ENCODE measurements around the gene GRK5.

The GRK5 gene

DNA sequence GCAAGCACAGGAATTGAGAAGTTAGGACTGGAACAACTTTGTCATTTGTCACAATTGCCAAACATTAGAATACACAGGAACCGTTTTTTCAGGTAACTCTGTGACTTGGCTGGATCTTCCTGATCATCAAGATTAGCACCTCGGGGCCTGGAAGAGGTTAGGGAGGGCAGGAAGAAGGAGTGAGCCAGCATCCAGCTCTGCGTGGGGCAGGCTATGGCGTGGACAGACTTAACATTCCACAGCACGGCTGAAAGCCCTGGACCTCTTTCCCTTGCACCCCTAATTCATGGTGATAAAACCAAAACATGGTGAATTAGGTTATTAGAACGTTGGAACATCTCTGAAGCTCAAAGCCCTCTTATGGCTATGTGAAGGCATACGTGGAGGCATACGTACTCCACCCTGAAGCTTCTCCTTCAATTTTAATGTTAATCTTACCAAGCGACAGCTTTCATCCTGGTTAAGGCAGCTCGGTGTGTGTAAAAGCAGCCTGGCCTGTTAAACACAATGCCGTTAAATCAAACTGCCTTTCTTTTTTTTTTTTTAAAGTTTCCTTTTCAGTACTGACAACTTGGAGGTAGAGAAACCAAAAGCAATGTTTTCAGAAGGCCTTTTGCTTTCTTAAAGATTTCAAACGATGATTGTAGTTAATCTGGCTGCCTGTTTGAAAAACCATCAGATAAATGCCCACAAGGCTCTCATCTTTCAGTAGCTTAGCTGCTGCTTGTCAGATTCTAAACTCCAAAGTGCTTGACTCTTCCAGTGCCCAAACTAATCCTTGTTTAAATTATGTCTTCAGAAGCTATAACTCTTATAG lies 4.5 kb downstream of the GRK5 start:
- CTCF ChIA-PET: interaction anchor here (1.7 kb wide), 1 partner anchor 12 kb away, joined by 3 read pairs; no protein-coding TSS in a partner anchor
- TF ChIP-seq TARDBP (IDR thresholded peaks at IDR 0.05) (no peak), SUZ12 (IDR thresholded peaks at IDR 0.05) (no peak), ELF4 (IDR thresholded peaks at IDR 0.05) (no peak), CTBP1 (IDR thresholded peaks at IDR 0.05; ENCODE audit: borderline replicate concordance) (no peak), FOXA1 (IDR thresholded peaks at IDR 0.05) (no peak), BHLHE40 (IDR thresholded peaks at IDR 0.05; ENCODE audit: borderline replicate concordance) (no peak), ARNT (IDR thresholded peaks at IDR 0.05) (no peak), L3MBTL2 (conservative IDR thresholded peaks at IDR 0.05) (no peak), LEF1 (IDR thresholded peaks at IDR 0.05; ENCODE audit: borderline replicate concordance) (no peak), ZNF384 (IDR thresholded peaks at IDR 0.05) (no peak), FOXM1 (IDR thresholded peaks at IDR 0.05; ENCODE audit: borderline replicate concordance) (no peak), FOXK2 (IDR thresholded peaks at IDR 0.05) (no peak), HDGF (IDR thresholded peaks at IDR 0.05; ENCODE audit: borderline replicate concordance) (no peak), SP1 (IDR thresholded peaks at IDR 0.05) (no peak), NFRKB (IDR thresholded peaks at IDR 0.05) (no peak)
- TF ChIP-seq, protein P1, sequence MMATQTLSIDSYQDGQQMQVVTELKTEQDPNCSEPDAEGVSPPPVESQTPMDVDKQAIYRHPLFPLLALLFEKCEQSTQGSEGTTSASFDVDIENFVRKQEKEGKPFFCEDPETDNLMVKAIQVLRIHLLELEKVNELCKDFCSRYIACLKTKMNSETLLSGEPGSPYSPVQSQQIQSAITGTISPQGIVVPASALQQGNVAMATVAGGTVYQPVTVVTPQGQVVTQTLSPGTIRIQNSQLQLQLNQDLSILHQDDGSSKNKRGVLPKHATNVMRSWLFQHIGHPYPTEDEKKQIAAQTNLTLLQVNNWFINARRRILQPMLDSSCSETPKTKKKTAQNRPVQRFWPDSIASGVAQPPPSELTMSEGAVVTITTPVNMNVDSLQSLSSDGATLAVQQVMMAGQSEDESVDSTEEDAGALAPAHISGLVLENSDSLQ (IDR thresholded peaks at IDR 0.05): no peak
- DNase-seq (ENCODE audit: extremely low spot score): no peak
- POLR2A ChIA-PET: interaction anchor here (0.8 kb wide), 1 partner anchor 164 kb away, joined by 3 read pairs; no protein-coding TSS in a partner anchor

DNA sequence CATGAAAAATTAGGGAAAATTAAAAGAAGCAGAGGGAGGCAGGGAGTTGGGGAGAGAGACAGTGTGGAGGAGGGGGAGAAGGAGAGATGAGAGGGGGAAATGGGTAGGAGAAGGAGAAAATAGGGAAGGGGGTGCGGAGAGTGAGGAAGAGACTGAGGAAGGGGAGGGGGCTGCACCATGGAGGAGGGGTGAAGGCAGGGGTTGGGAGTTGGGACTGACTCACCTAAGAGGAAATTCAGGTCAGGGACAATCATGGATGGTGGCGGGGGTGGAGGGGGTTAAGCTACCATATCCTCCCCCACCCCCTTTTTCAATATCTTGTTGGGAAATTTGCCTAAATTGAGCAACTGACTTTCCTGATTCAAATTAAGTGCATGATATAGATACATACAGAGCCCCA lies 8.0 kb downstream of the GRK5 start:
- DNase-seq (ENCODE audit: extremely low spot score): no peak
- POLR2A ChIA-PET: interaction anchor here (0.6 kb wide), 1 partner anchor 327 kb away, joined by 3 read pairs; the partner anchor contains the start of gene RGS10
- TF ChIP-seq LEF1 (IDR thresholded peaks at IDR 0.05; ENCODE audit: borderline replicate concordance): no peak
- TF ChIP-seq ZNF384 (IDR thresholded peaks at IDR 0.05): no peak
- TF ChIP-seq FOXM1 (IDR thresholded peaks at IDR 0.05; ENCODE audit: borderline replicate concordance): no peak
- TF ChIP-seq SUZ12 (IDR thresholded peaks at IDR 0.05): no peak
- CTCF ChIA-PET: no interaction called here

DNA sequence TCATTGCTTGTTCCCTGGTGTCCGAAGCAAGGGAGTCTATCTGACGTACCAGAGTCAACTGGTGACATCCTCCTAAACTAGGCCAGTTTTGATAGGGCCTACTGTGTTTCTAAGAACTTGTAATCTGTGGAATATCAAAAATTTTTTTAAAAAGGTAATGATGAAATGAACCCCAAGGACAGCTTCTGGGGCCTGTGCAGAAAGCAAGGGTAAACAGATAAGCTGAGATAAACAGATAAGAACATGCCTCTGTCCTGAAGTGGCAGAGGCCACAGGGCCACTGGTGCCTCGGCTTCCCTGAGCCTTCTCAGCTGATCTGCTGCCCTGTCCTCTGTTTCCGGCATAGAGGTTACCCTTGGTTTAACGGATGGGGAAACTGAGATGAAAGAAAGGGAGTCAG lies 8.8 kb downstream of the GRK5 start:
- TF ChIP-seq BHLHE40 (IDR thresholded peaks at IDR 0.05; ENCODE audit: borderline replicate concordance) (no peak), SP1 (IDR thresholded peaks at IDR 0.05) (no peak), CTBP1 (IDR thresholded peaks at IDR 0.05; ENCODE audit: borderline replicate concordance) (no peak), SUZ12 (IDR thresholded peaks at IDR 0.05) (no peak), TARDBP (IDR thresholded peaks at IDR 0.05) (no peak), HDGF (IDR thresholded peaks at IDR 0.05; ENCODE audit: borderline replicate concordance) (no peak), FOXA1 (IDR thresholded peaks at IDR 0.05) (no peak), ARNT (IDR thresholded peaks at IDR 0.05) (no peak), ELF4 (IDR thresholded peaks at IDR 0.05) (no peak), L3MBTL2 (conservative IDR thresholded peaks at IDR 0.05) (no peak), ZNF384 (IDR thresholded peaks at IDR 0.05) (no peak), FOXM1 (IDR thresholded peaks at IDR 0.05; ENCODE audit: borderline replicate concordance) (no peak), LEF1 (IDR thresholded peaks at IDR 0.05; ENCODE audit: borderline replicate concordance) (no peak), NFRKB (IDR thresholded peaks at IDR 0.05) (no peak), FOXK2 (IDR thresholded peaks at IDR 0.05) (no peak)
- TF ChIP-seq, protein P1 (IDR thresholded peaks at IDR 0.05): no peak
- DNase-seq (ENCODE audit: extremely low spot score): no peak
- CTCF ChIA-PET: no interaction called here
- POLR2A ChIA-PET: no interaction called here

DNA sequence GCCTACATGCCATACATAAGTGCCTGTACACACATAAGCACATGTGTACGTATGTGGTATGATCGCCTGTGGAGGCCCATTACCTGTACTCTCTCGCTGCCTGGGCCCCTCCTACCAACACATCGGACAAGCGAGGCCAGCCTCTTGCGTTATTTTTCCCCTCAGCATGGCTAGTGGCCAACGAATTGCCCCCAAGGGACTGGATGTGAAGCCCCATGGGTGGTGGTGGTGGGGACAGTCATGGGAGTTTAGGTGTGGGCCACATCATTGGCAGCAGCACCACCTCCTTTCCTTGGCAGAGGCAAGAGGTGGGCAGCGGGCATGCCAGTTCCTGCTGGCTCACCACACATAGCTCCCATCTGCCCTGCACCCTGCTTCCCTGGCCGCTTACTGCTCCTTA lies 10.0 kb downstream of the GRK5 start:
- TF ChIP-seq, protein P1 (IDR thresholded peaks at IDR 0.05): no peak
- TF ChIP-seq FOXM1 (IDR thresholded peaks at IDR 0.05; ENCODE audit: borderline replicate concordance) (no peak), L3MBTL2 (conservative IDR thresholded peaks at IDR 0.05) (no peak), FOXK2 (IDR thresholded peaks at IDR 0.05) (no peak), CTBP1 (IDR thresholded peaks at IDR 0.05; ENCODE audit: borderline replicate concordance) (no peak), ELF4 (IDR thresholded peaks at IDR 0.05) (no peak), HDGF (IDR thresholded peaks at IDR 0.05; ENCODE audit: borderline replicate concordance) (no peak), LEF1 (IDR thresholded peaks at IDR 0.05; ENCODE audit: borderline replicate concordance) (no peak), ZNF384 (IDR thresholded peaks at IDR 0.05) (no peak), BHLHE40 (IDR thresholded peaks at IDR 0.05; ENCODE audit: borderline replicate concordance) (no peak), SUZ12 (IDR thresholded peaks at IDR 0.05) (no peak), SP1 (IDR thresholded peaks at IDR 0.05) (no peak), ARNT (IDR thresholded peaks at IDR 0.05) (no peak), NFRKB (IDR thresholded peaks at IDR 0.05) (no peak), TARDBP (IDR thresholded peaks at IDR 0.05) (no peak)
- ChIA-PET POLR2A (no interaction called here), CTCF (interaction anchor here (1.6 kb wide), 1 partner anchor 18 kb away, joined by 4 read pairs; no protein-coding TSS in a partner anchor)
- DNase-seq (ENCODE audit: extremely low spot score): no peak

DNA sequence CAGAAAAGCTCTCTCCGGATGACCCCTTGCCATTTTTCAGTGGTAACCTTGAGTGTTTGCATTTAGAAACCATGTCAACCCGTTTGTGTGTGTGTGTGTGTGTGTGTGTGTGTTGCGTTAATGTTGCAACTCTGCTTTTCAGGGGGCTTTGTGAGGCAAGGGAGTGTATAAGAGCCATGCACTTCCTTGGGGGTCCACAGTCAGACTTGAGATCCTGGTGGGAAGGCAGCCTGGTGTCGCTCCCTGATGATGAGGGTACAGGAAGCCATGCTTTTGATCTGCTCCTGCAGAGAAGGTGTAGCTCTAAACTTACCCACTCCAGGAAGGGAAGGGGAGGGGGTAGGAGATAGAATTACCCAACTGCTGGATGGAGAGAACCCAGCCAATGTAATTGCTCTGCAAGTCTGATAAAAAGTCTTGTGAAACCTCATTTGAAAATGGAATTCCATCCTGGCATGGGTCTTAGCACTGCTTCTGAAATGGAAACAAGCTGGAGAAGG lies 10.7 kb downstream of the GRK5 start:
- TF ChIP-seq BHLHE40 (IDR thresholded peaks at IDR 0.05; ENCODE audit: borderline replicate concordance) (no peak), HDGF (IDR thresholded peaks at IDR 0.05; ENCODE audit: borderline replicate concordance) (no peak), TARDBP (IDR thresholded peaks at IDR 0.05) (no peak), ARNT (IDR thresholded peaks at IDR 0.05) (no peak), SP1 (IDR thresholded peaks at IDR 0.05) (no peak), CTBP1 (IDR thresholded peaks at IDR 0.05; ENCODE audit: borderline replicate concordance) (no peak), L3MBTL2 (conservative IDR thresholded peaks at IDR 0.05) (no peak), FOXA1 (IDR thresholded peaks at IDR 0.05) (no peak), FOXK2 (IDR thresholded peaks at IDR 0.05) (no peak), ZNF384 (IDR thresholded peaks at IDR 0.05) (no peak), LEF1 (IDR thresholded peaks at IDR 0.05; ENCODE audit: borderline replicate concordance) (no peak)
- ChIA-PET CTCF (interaction anchor here (1.6 to 1.8 kb wide), 2 partner anchors 9 to 19 kb away, joined by 4 to 5 read pairs; no protein-coding TSS in a partner anchor), POLR2A (interaction anchor here (1.0 kb wide), 1 partner anchor 11 kb away, joined by 5 read pairs; the partner anchor contains the start of gene GRK5)
- DNase-seq (ENCODE audit: extremely low spot score): no peak

Measured in HEK293T (cell line).